Heart left ventricle (tissue), 16 donors: ENCODE data around the gene PLEKHM3. TPM values are rescaled to one million over a fixed set of nuclear protein-coding genes. Genes with fewer than 3 reads are reported as not detected.

Experiments
- ATAC-seq, 4 donors: fragments of 200-7000 bp; cut with Tn5 transposase; one replicate each; pipeline ENCODE4 v1.9.1; 2020 to 2022; ENCODE audit warnings: moderate library complexity in 4 of 4, mild to moderate bottlenecking in 3 of 4, moderate number of reproducible peaks in 1 of 4
- DNase-seq, 5 donors: peaks; one replicate each; pipeline ENCODE4 v3.0.0-alpha.2; 2020
- H3K27ac ChIP-seq, 12 donors: fragments of 200-600 bp; sonication (generic) in 4 of 12; one replicate each; pipeline versions ENCODE4 v1.5.0 to v1.8.0; 2016 to 2022; ENCODE audit warnings: mild to moderate bottlenecking in 2 of 12
- H3K27me3 ChIP-seq, 9 donors: fragments of 200-600 bp; sonication (generic) in 2 of 9; one replicate each; pipeline versions ENCODE4 v1.5.1 to v1.8.0; 2016 to 2022; ENCODE audit warnings: mild to moderate bottlenecking in 3 of 9
- H3K36me3 ChIP-seq, 9 donors: fragments of 200-600 bp; sonication (generic) in 2 of 9; one replicate each; pipeline versions ENCODE4 v1.5.0 to v1.8.0; 2018 to 2022; ENCODE audit warnings: mild to moderate bottlenecking in 2 of 9
- H3K4me1 ChIP-seq, 12 donors: fragments of 200-600 bp; sonication (generic) in 4 of 12; one replicate each; pipeline versions ENCODE4 v1.5.0 to v1.8.0; 2016 to 2022; ENCODE audit warnings: mild to moderate bottlenecking in 3 of 12
- H3K4me3 ChIP-seq, 12 donors: fragments of 200-600 bp; sonication (generic) in 4 of 12; one replicate each; pipeline versions ENCODE4 v1.5.0 to v1.8.0; 2017 to 2022; ENCODE audit warnings: mild to moderate bottlenecking in 9 of 12, moderate library complexity in 4 of 12
- H3K9me3 ChIP-seq, 12 donors: fragments of 200-600 bp; sonication (generic) in 4 of 12; one replicate each; pipeline versions ENCODE4 v1.5.0 to v1.8.0; 2016 to 2022; ENCODE audit warnings: mild to moderate bottlenecking in 1 of 12
- POLR2A ChIP-seq, 2 donors: fragments of 450-650 bp; IDR thresholded peaks; one replicate each; pipeline ENCODE4 v1.6.1; 2017; ENCODE audit warnings: antibody characterized with exemption in 2 of 2, mild to moderate bottlenecking in 2 of 2, moderate library complexity in 2 of 2
- WGBS, 4 donors: extraction: QIAGEN DNeasy Blood & Tissue Kit in 2 of 4; methylation state at CpG; one replicate each; pipeline versions ENCODE4 v1.1.5 to v1.1.7; 2013 to 2018; 5-methylcytosine and 5-hydroxymethylcytosine counted together
- intact Hi-C, 10 donors: fragments of 100-400 bp; cut with DNase I; formaldehyde crosslinking; loops; one replicate each; pipeline versions ENCODE4 v1.11.1 to v1.14.2; 2022
- polyA plus RNA-seq, 2 donors: library from polyadenylated mRNA; stranded (reverse); fragments of 200-250 nt; gene quantifications; one replicate each; pipeline ENCODE4 v1.2.3, GENCODE V29; 2013
- total RNA-seq, 9 donors: library from RNA; depleted of rRNA in 2 of 9; stranded (reverse); fragments of >200 nt in 2 of 9; fragmentation: NEBNext Ultra II Directional in 3 of 9; extraction: Animal tissue kit (Norgen Biotek cat#: 25700) in 3 of 9; gene quantifications; one replicate each; pipeline versions ENCODE4 v1.1.0 to v1.2.4, GENCODE V29; 2016 to 2023
- TF ChIP-seq, protein P1 (sequence below), 12 donors: fragments of 200-600 bp; sonication (generic) in 4 of 12; IDR thresholded peaks; one replicate each; pipeline versions ENCODE4 v1.5.0 to v1.8.0; 2018 to 2022; ENCODE audit warnings: antibody characterized with exemption in 12 of 12, mild to moderate bottlenecking in 5 of 12
- donor health status: ischemic (EF 13 %, LVEDD 7.1; RV severe dilation, severe dysfunction).
- donor health status: healthy with polysubstance abuse.
- donor health status: DM: no; HTN: yes; CAD: no.
- donor health status: DM: no; HTN: no; CAD: no.
- donor health status: ischemic (EF 25% LVEDD 6.9; RV normal size, moderate dysfunction).
- donor health status: ischemic (EF 25% LVEDD 5.7; RV mildly dilated, moderate dysfunction).
- donor health status: healthy.
- donor health status: DM: yes; HTN: yes; CAD: no.
- donor health status: ischemic (EF 35%, LVEDD 5.7; RV mildly dilated, moderate dysfunction).
- donor health status: nonischemic (EF 11% LVEDD 7.7; RV severe dilation, severe dysfunction).
- donor health status: DM: yes; HTN: yes; CAD: no.
- donor health status: PGD.
- donor health status: ischemic (EF 29% LVEDD 5.4; RV normal size, mild dysfunction).
- donor health status: nonischemic (EF 23%, LVEDD 6.1; RV moderate dilation, normal function).

PLEKHM3 gene
- total and polyA plus RNA-seq, 11 donors: 5.2 to 28.3 (median 17.0) TPM

DNA sequence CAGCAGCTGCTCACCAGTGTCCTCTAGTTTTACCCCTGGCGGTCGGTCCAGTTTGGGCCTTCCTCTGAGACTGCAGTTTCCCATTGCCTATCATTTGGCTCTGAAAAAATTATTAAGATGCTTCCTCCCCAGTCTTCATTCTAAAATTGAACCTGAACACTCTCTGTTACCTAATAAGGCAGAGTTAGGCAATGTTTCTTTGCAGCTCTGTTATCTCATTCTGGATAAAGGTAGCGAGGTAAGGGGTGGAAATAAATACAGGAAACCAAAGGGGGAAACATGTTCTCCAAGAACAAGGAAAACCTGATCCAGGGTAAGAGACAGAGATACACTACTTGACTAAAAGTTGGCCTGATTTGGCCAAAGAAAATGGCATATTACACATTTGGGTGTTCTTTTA is 164.6 kb downstream of the PLEKHM3 start:
- H3K36me3 ChIP-seq: peaks cover 0 to 23% (median 5%) of the 10 kb centered on the region in 9 donors
- DNase-seq (no peak), ATAC-seq (no peak)
- TF ChIP-seq, protein P1, sequence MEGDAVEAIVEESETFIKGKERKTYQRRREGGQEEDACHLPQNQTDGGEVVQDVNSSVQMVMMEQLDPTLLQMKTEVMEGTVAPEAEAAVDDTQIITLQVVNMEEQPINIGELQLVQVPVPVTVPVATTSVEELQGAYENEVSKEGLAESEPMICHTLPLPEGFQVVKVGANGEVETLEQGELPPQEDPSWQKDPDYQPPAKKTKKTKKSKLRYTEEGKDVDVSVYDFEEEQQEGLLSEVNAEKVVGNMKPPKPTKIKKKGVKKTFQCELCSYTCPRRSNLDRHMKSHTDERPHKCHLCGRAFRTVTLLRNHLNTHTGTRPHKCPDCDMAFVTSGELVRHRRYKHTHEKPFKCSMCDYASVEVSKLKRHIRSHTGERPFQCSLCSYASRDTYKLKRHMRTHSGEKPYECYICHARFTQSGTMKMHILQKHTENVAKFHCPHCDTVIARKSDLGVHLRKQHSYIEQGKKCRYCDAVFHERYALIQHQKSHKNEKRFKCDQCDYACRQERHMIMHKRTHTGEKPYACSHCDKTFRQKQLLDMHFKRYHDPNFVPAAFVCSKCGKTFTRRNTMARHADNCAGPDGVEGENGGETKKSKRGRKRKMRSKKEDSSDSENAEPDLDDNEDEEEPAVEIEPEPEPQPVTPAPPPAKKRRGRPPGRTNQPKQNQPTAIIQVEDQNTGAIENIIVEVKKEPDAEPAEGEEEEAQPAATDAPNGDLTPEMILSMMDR (IDR thresholded peaks at IDR 0.05): no peak
- TF ChIP-seq POLR2A (IDR thresholded peaks at IDR 0.05): no peak
- no peaks in the 10 kb centered on the region for H3K27me3 ChIP-seq
- no peak overlapping the region for H3K27ac ChIP-seq
- intact Hi-C loops: no loop called here
- 70 to 75% (median 73%) methylated on average over 3 of the region's 3 CpGs for WGBS, 4 donors
- no peaks in the 10 kb centered on the region for H3K9me3 ChIP-seq
- peaks cover 0 to 12% (median 0%) of the 10 kb centered on the region in 12 donors for H3K4me1 ChIP-seq
- no peak overlapping the region for H3K4me3 ChIP-seq

DNA sequence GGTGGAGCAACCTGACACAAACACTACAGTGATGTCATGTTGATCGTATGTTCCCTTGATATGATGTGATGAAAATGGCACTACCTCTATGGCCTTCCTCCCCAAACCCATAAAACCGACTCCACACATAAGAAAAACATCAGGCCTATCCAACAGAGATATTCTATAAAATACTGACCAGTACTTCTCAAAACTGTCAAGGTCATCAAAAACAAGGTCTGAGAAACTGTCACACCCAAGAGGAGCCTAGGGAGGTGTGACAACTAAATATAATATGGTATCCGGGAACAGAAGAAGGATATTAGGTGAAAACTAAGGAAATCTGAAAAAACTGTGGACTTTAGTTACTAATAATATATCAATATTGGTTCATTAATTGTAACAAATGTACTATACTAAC is 169.7 kb downstream of the PLEKHM3 start:
- Histone ChIP-seq H3K36me3 (peaks cover 0 to 19% (median 4%) of the 10 kb centered on the region in 9 donors), H3K4me3 (no peak overlapping the region), H3K27ac (no peak overlapping the region), H3K9me3 (no peaks in the 10 kb centered on the region), H3K27me3 (no peaks in the 10 kb centered on the region), H3K4me1 (peaks cover 0 to 6% (median 0%) of the 10 kb centered on the region in 12 donors)
- 83 to 91% (median 87%) methylated on average over 3 of the region's 3 CpGs for WGBS, 4 donors
- no peak for ATAC-seq
- no peak for DNase-seq
- TF ChIP-seq, protein P1 (IDR thresholded peaks at IDR 0.05): no peak
- TF ChIP-seq POLR2A (IDR thresholded peaks at IDR 0.05): no peak
- intact Hi-C loops: no loop called here

DNA sequence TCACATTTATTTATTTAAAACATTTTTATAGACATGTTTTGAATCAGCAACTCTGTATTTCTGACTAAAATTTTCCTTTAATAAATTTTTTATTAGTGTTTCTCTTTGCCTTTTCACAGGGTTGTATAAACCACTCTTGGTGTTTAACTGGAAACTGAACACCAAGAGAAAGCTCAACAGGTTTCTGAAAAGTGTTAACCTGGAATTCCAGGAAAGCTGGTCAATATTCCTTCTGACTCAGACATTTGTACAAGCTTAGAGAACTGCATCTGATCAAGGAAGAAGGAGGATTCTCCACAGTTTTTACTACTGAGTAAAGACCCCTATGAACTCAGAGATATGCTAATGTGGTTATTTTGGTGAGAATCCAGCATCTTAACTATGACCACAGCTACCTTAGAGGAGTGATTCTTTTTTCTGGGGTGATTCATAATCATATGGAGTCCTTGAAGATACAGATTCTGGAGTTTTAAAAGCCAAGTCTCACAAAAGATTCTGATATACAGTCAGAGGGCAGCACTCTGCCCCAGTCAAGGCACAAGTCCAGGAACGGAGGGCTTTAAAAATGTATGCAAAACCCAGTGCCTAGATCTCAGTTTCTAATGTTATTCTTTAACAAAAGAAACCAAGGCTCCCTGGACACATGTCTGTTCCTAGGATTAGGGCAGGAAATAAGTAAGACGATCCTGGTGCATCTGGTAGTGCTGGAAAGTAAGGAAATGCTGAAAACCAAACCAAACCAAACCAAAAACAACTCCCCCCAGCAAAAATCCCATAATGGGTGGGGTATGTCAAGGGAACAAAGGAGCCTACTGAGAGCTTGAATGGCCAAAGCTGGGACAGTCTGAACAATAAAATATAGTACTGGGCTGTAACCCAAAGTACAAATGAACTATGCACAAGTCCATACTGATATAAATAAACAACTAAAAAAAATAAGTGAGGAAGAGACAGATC is 170.6 kb downstream of the PLEKHM3 start:
- Histone ChIP-seq H3K36me3 (peaks cover 0 to 14% (median 0%) of the 10 kb centered on the region in 9 donors), H3K4me3 (no peak overlapping the region), H3K27me3 (no peaks in the 10 kb centered on the region), H3K9me3 (no peaks in the 10 kb centered on the region), H3K4me1 (peaks cover 0 to 6% (median 0%) of the 10 kb centered on the region in 12 donors), H3K27ac (no peak overlapping the region)
- WGBS, 4 donors: 57 to 73% (median 62%) methylated on average over 2 of the region's 2 CpGs
- DNase-seq: no peak
- no peak for ATAC-seq
- intact Hi-C loops: no loop called here
- TF ChIP-seq POLR2A (IDR thresholded peaks at IDR 0.05): no peak
- TF ChIP-seq, protein P1 (IDR thresholded peaks at IDR 0.05): no peak

DNA sequence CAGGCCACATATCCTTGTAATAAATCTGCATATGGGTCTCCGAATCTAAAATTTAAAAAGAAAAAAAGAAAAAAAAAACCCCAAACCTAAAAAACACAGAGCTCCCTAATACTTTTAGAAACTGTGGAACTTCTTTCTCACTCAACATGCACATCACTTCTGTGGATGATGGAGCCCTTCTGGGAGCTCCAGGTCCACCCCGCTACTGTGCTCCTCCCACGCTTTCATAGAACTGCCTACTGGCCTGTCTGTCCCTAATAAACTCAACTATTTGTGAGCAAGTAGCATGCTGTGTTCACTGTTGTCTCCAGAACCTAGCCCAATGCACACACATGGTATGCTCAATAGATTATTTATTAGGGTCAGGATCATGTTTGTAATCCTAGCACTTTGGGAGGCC is 172.5 kb downstream of the PLEKHM3 start:
- ATAC-seq (no peak), DNase-seq (no peak)
- Histone ChIP-seq H3K9me3 (no peaks in the 10 kb centered on the region), H3K4me1 (peaks cover 0 to 13% (median 5%) of the 10 kb centered on the region in 12 donors), H3K4me3 (no peak overlapping the region), H3K27me3 (no peaks in the 10 kb centered on the region), H3K36me3 (no peaks in the 10 kb centered on the region), H3K27ac (no peak overlapping the region)
- intact Hi-C loops: no loop called here
- 96 to 99% (median 98%) methylated on average over 3 of the region's 3 CpGs for WGBS, 4 donors
- no peak for TF ChIP-seq POLR2A (IDR thresholded peaks at IDR 0.05)
- TF ChIP-seq, protein P1 (IDR thresholded peaks at IDR 0.05): no peak
